OCI-LY1 (cell line): ENCODE results near the gene NTHL1.

Experiments used
- H2AFZ ChIP-seq: fragments of 200-600 bp; sonication (generic), shearing (Covaris generic); 2 replicates; pipeline ENCODE4 v1.6.0; 2014; ENCODE audit warnings: antibody characterized with exemption, mild to moderate bottlenecking, low read length
- H3F3A ChIP-seq: fragments of 200-600 bp; sonication (generic), shearing (Covaris generic); 2 replicates; pipeline ENCODE4 v1.6.0; 2014; ENCODE audit warnings: mild to moderate bottlenecking, antibody characterized with exemption, low read length, moderate library complexity; ENCODE audit not compliant: insufficient read depth
- H3K27ac ChIP-seq: fragments of 200-600 bp; sonication (generic); 2 replicates; pipeline ENCODE4 v1.5.1; 2014; ENCODE audit warnings: low read length, mixed run types, mild to moderate bottlenecking, low read depth; ENCODE audit not compliant: poor library complexity, severe bottlenecking
- H3K27me3 ChIP-seq: fragments of 200-600 bp; sonication (generic); 2 replicates; pipeline ENCODE4 v1.6.0; 2014; ENCODE audit warnings: antibody characterized with exemption, mild to moderate bottlenecking, low read length, moderate library complexity; ENCODE audit not compliant: insufficient read depth
- H3K36me3 ChIP-seq: fragments of 200-600 bp; sonication (generic); 2 replicates; pipeline ENCODE4 v1.6.1; 2014; ENCODE audit warnings: mild to moderate bottlenecking, antibody characterized with exemption, low read length, moderate library complexity, mixed read lengths; ENCODE audit not compliant: insufficient read depth
- H3K4me1 ChIP-seq: fragments of 200-600 bp; sonication (generic); 2 replicates; pipeline ENCODE4 v1.5.1; 2014; ENCODE audit warnings: mild to moderate bottlenecking, low read length, moderate library complexity; ENCODE audit not compliant: insufficient read depth, severe bottlenecking
- H3K4me2 ChIP-seq: fragments of 200-600 bp; sonication (generic), shearing (Covaris generic); 2 replicates; pipeline ENCODE4 v1.6.1; 2014; ENCODE audit warnings: low read length
- H3K4me3 ChIP-seq: fragments of 200-600 bp; sonication (generic); 2 replicates; pipeline ENCODE4 v1.5.1; 2014; ENCODE audit warnings: low read length, low read depth, mild to moderate bottlenecking, mixed read lengths; ENCODE audit not compliant: poor library complexity, severe bottlenecking
- H3K79me2 ChIP-seq: fragments of 200-600 bp; shearing (Covaris generic); 2 replicates; pipeline ENCODE4 v1.6.1; 2016; ENCODE audit warnings: mixed run types, low read length, mixed read lengths; ENCODE audit not compliant: insufficient read depth
- H3K9ac ChIP-seq: fragments of 200-600 bp; sonication (generic), shearing (Covaris generic); 2 replicates; pipeline ENCODE4 v1.6.1; 2014; ENCODE audit warnings: mild to moderate bottlenecking, low read length, mixed read lengths
- H3K9me2 ChIP-seq: fragments of 200-600 bp; sonication (generic), shearing (Covaris generic); 2 replicates; pipeline ENCODE4 v1.6.1; 2014; ENCODE audit warnings: low read depth, mild to moderate bottlenecking, low read length, mixed read lengths
- H3K9me3 ChIP-seq: fragments of 200-600 bp; shearing (Covaris generic); 2 replicates; pipeline ENCODE4 v1.6.1; 2014; ENCODE audit warnings: low read length, mixed read lengths
- H4K20me1 ChIP-seq: fragments of 200-600 bp; sonication (generic), shearing (Covaris generic); 2 replicates; pipeline ENCODE4 v1.6.0; 2016; ENCODE audit warnings: mild to moderate bottlenecking, low read length; ENCODE audit not compliant: insufficient read depth
- EZH2 ChIP-seq: fragments of 200-600 bp; sonication (generic), shearing (Covaris generic); IDR thresholded peaks from 2 replicates; pipeline ENCODE4 v1.8.0; 2017; ENCODE audit warnings: borderline replicate concordance, mixed run types, mild to moderate bottlenecking, antibody characterized with exemption, low read length, moderate library complexity, mixed read lengths
- TF ChIP-seq, protein P1 (sequence below): fragments of 200-600 bp; sonication (generic), shearing (Covaris generic); IDR thresholded peaks from 2 replicates; pipeline ENCODE4 v1.5.1; 2017; ENCODE audit warnings: mild to moderate bottlenecking, antibody characterized with exemption, low read length, moderate library complexity, mixed read lengths

Gene NTHL1

DNA sequence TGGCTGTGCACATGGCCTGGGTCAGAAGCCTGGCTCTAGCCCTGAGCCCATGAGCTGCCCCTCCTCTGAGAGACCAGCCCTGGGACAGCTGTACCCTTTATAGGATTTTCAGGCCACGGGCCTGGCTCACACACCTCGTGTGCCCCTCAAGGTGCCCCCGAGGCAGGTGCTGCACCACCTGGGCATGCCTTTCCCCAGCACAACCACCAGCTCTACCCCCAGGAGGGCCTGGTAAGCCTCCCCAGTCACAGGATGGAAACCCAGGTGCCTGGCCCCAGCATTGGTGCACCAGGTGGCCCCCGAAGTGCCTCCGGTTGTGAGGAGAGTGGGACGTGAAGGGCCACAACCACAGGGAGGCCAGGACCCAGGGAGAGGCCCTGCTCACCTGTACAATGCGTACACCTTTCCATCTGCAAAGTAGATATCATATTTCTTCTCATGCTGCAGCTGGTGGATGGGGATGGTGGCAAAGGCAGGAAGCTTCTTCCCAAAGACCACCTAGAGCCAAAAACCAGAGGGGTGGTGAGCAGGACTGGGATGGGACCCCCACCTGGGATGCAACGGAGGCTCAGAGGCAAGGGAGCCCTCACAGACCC, 44.3 kb downstream of the NTHL1 start:
- H3K36me3 ChIP-seq, result peaks cover 60% of the 10 kb centered on the region
- H3K4me1 ChIP-seq, result peaks cover 38% of the 10 kb centered on the region
- no peak for TF ChIP-seq EZH2
- TF ChIP-seq, protein P1, sequence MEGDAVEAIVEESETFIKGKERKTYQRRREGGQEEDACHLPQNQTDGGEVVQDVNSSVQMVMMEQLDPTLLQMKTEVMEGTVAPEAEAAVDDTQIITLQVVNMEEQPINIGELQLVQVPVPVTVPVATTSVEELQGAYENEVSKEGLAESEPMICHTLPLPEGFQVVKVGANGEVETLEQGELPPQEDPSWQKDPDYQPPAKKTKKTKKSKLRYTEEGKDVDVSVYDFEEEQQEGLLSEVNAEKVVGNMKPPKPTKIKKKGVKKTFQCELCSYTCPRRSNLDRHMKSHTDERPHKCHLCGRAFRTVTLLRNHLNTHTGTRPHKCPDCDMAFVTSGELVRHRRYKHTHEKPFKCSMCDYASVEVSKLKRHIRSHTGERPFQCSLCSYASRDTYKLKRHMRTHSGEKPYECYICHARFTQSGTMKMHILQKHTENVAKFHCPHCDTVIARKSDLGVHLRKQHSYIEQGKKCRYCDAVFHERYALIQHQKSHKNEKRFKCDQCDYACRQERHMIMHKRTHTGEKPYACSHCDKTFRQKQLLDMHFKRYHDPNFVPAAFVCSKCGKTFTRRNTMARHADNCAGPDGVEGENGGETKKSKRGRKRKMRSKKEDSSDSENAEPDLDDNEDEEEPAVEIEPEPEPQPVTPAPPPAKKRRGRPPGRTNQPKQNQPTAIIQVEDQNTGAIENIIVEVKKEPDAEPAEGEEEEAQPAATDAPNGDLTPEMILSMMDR, result no peak
- no peak overlapping the region for H3K9ac ChIP-seq
- H3K4me2 ChIP-seq, result no peak overlapping the region
- H3K79me2 ChIP-seq, result peaks cover 4% of the 10 kb centered on the region
- H3F3A ChIP-seq, result no peaks in the 10 kb centered on the region
- no peak overlapping the region for H2AFZ ChIP-seq
- no peaks in the 10 kb centered on the region for H3K9me3 ChIP-seq
- H3K4me3 ChIP-seq, result no peak overlapping the region
- no peak overlapping the region for H3K27ac ChIP-seq
- no peaks in the 10 kb centered on the region for H3K9me2 ChIP-seq
- no peaks in the 10 kb centered on the region for H3K27me3 ChIP-seq
- H4K20me1 ChIP-seq, result no peaks in the 10 kb centered on the region

DNA sequence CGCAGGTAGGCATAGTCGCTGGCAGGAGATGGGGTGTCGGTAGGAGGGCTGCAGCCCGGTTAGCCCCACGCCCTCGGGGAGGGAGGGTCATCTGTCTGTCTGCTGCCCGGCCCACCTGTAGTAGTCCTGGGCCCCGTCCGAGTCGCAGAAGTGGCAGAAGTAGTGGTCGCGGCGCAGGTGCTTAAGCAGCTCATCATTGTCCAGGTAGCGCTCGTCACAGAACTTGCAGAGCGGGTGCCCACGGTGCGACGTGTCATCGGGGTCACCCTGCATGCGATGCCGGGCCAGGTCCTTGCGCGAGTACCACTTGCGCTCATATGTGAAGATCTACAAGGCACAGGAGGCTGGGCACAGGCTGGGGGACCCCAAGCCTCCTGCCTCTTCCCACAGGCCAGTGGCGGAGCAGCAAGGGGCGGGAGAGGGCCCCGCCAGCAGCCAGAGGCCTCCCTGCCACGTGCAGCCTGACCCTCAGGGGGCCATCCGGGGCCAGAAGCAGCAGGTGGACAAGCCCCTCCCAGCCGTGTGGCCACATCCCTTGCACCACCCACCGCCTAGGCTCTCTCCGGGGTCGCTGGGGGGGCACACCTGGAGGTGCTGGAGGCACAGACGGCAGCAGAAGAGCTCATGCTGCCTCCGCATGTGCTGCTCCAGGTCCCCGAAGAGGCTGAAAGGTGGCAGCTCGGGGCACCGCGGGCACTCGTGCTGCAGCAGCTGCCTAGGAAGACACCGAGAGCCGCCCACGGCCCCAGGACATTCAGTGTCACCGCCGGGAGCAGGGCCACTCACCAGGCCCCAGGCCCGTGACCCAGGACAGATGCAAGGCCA, 45.0 kb downstream of the NTHL1 start:
- Histone ChIP-seq H3K9ac (no peak overlapping the region), H3K4me3 (no peak overlapping the region), H2AFZ (no peak overlapping the region), H3K27ac (no peak overlapping the region), H3K79me2 (no peaks in the 10 kb centered on the region), H3K4me2 (no peak overlapping the region), H3F3A (no peaks in the 10 kb centered on the region), H3K4me1 (peaks cover 31% of the 10 kb centered on the region), H3K9me3 (no peaks in the 10 kb centered on the region), H3K27me3 (no peaks in the 10 kb centered on the region), H4K20me1 (no peaks in the 10 kb centered on the region), H3K9me2 (no peaks in the 10 kb centered on the region), H3K36me3 (peaks cover 67% of the 10 kb centered on the region)
- TF ChIP-seq EZH2, result no peak
- TF ChIP-seq, protein P1, result no peak

DNA sequence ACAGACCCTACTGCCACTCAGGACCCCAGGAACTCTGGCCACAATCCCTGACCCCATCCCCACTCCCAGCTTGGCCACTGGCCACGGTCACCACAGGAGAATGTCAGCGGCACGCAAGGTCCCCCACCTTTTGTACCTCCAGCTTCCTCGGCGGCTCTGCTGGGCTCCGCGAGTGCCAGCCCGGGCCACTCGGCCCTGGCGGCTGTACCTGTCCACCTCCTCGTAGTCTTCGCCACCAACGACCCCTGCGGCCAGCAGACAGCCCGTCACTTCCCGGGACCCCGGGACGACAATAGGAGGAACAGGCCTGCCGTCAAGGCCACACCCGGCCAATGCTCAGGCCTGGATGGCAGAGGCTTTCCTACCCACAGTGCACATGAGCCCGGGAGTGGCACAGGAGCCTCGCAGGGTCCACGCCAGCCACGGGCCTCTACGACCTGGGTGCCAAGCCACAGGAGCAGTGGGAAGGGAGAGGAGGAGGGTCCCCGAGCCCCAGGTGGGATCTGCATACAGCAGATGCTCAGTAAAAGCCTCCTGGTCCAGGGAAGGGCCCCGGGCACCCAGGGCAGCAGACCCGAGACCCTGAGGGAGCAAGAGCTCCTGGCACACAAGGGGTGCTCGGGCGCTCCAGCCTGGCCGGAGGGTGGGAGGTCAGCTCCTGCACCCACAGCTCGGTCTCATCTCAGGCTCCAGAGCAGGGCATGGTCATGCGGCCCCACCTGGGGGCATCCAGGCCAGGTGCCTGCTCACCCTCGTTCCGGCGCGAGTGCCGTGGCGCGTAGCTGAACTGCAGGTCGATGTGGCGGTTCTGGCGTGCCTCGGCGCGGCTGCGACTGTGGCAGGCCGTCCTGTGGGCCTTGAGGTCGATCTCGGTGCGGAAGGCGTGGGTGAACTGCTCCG, 45.9 kb downstream of the NTHL1 start:
- Histone ChIP-seq H3K4me3 (no peak overlapping the region), H4K20me1 (no peaks in the 10 kb centered on the region), H3K36me3 (peaks cover 75% of the 10 kb centered on the region), H2AFZ (no peak overlapping the region), H3K79me2 (no peaks in the 10 kb centered on the region), H3K9ac (no peak overlapping the region), H3K9me3 (no peaks in the 10 kb centered on the region), H3K27me3 (no peaks in the 10 kb centered on the region), H3K27ac (no peak overlapping the region), H3F3A (no peaks in the 10 kb centered on the region), H3K4me2 (no peak overlapping the region), H3K4me1 (peaks cover 22% of the 10 kb centered on the region), H3K9me2 (no peaks in the 10 kb centered on the region)
- TF ChIP-seq EZH2, result no peak
- TF ChIP-seq, protein P1, result no peak
